ENCODE results near the gene ASXL2. TPM values are rescaled to one million over a fixed set of nuclear protein-coding genes. Genes with fewer than 3 reads are reported as not detected.

The ASXL2 gene
- total and polyA plus RNA-seq, 2 of the 13 experiments (the other 11 are each of a cell fraction or from before 2014, with no cell fraction given): 12.1 to 19.2 TPM

DNA sequence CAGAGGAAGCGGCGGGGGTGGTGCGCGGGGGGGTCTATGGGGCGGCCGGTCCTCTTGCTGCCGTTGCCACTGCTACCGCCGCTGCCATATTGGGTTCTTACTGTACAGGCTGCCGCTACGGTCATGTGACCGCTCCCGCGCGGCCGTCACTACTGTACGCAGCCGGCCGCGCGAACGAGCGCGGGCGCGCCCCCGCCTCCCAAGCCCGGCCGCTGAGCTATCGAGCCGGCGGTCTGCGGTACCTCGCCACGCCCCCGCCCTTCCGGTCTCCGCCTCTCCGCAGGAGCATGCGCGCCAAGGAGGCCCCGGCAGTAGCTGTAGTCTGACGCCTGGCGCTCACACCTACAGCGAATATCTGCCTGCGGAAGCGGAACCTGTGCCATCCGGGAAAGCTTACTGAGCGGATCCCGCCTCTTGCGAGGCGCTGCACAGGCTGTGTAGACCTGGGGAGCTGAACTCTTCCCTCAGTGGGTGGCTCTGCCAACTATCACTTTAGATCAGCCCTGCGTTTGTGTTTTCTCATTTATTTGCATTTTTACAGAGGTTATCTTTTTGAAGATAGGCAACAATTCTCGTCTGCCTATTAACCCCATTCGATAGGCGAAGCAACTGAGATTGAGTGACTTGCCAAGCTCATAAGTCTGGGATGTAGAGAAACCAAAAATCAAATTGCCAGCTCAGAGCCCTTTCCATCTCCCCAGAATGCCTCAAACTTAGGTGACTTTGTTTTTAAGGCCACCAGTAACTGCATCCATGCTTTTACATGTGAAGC is at the start of gene ASXL2 (continued):
- TF ChIP-seq HOXD1 (CRISPR knock-in tag; IDR thresholded peaks at IDR 0.05) (peak; percentile 84), ZNF883 (CRISPR knock-in tag; IDR thresholded peaks at IDR 0.05; ENCODE audit: not compliant biosample characterization) (peak; percentile 75), ZNF616 (CRISPR knock-in tag; IDR thresholded peaks at IDR 0.05; ENCODE audit: low read depth) (no peak; the same call in 1 of the 2 replicates), MNT (IDR thresholded peaks at IDR 0.05) (peak; percentile 61), ZNF512B (CRISPR knock-in tag; IDR thresholded peaks at IDR 0.05; ENCODE audit: borderline replicate concordance) (no peak), SOX6 (IDR thresholded peaks at IDR 0.05) (no peak), SOX6 (CRISPR knock-in tag; IDR thresholded peaks at IDR 0.05) (no peak), ZNF121 (CRISPR knock-in tag; IDR thresholded peaks at IDR 0.05) (no peak), TARDBP (CRISPR knock-in tag; IDR thresholded peaks at IDR 0.05) (no peak; the same call in 1 of the 2 replicates), HOXA9 (CRISPR knock-in tag; IDR thresholded peaks at IDR 0.05; ENCODE audit: borderline replicate concordance) (no peak; the same call in 1 of the 2 replicates), TCF7L2 (IDR thresholded peaks at IDR 0.05; ENCODE audit: low read depth, low read length) (no peak), SOX13 (IDR thresholded peaks at IDR 0.05) (no peak), SOX13 (CRISPR knock-in tag; conservative IDR thresholded peaks at IDR 0.05 in 1 of 2, IDR thresholded peaks at IDR 0.05 in 1 of 2) (peak in 1 of 2 experiments; percentile 50; a peak in 1 of 4 replicates), ZNF878 (CRISPR knock-in tag; IDR thresholded peaks at IDR 0.05) (no peak), MEIS1 (CRISPR knock-in tag; IDR thresholded peaks at IDR 0.05; ENCODE audit: borderline replicate concordance) (peak; percentile 41), ZNF335 (CRISPR knock-in tag; IDR thresholded peaks at IDR 0.05) (peak; percentile 72), ZNF180 (CRISPR knock-in tag; IDR thresholded peaks at IDR 0.05; ENCODE audit: borderline replicate concordance, low read depth) (no peak), SIX4 (CRISPR knock-in tag; IDR thresholded peaks at IDR 0.05) (peak; percentile 69; the same call in 1 of the 2 replicates), ZSCAN22 (CRISPR knock-in tag; IDR thresholded peaks at IDR 0.05) (no peak)
- TF ChIP-seq, protein P1, sequence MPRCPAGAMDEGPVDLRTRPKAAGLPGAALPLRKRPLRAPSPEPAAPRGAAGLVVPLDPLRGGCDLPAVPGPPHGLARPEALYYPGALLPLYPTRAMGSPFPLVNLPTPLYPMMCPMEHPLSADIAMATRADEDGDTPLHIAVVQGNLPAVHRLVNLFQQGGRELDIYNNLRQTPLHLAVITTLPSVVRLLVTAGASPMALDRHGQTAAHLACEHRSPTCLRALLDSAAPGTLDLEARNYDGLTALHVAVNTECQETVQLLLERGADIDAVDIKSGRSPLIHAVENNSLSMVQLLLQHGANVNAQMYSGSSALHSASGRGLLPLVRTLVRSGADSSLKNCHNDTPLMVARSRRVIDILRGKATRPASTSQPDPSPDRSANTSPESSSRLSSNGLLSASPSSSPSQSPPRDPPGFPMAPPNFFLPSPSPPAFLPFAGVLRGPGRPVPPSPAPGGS (CRISPR knock-in tag; IDR thresholded peaks at IDR 0.05): no peak
- TF ChIP-seq, protein P2, sequence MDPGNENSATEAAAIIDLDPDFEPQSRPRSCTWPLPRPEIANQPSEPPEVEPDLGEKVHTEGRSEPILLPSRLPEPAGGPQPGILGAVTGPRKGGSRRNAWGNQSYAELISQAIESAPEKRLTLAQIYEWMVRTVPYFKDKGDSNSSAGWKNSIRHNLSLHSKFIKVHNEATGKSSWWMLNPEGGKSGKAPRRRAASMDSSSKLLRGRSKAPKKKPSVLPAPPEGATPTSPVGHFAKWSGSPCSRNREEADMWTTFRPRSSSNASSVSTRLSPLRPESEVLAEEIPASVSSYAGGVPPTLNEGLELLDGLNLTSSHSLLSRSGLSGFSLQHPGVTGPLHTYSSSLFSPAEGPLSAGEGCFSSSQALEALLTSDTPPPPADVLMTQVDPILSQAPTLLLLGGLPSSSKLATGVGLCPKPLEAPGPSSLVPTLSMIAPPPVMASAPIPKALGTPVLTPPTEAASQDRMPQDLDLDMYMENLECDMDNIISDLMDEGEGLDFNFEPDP (CRISPR knock-in tag; conservative IDR thresholded peaks at IDR 0.05): no peak
